ENCODE data around the gene RNF2. TPM values are rescaled to one million over a fixed set of nuclear protein-coding genes. Genes with fewer than 3 reads are reported as not detected.

Gene RNF2
- total RNA-seq, 1 experiment from 2014 or later: 39.1 TPM

- H3K4me2 ChIP-seq (ENCODE audit: low read length): no peak overlapping the region
- no peaks in the 10 kb centered on the region for H3K9me2 ChIP-seq (ENCODE audit: insufficient read depth)
- no peak overlapping the region for H3K4me3 ChIP-seq (replicated peaks in 1 of 2; ENCODE audit: low read depth in 1 of 2, low read length in 2 of 2)
- ChIA-PET RAD21 (ENCODE audit: low non-redundant PET in 1 of 2, low total read pairs in 2 of 2, uncharacterized antibody in 2 of 2, unreplicated experiment in 2 of 2) (no interaction called here), POLR2A (no interaction called here), CTCF (no interaction called here)
- H3K4me1 ChIP-seq (ENCODE audit: control insufficient read depth in 1 of 2, insufficient read depth in 2 of 2, low read length in 2 of 2): no peaks in the 10 kb centered on the region
- no peak for TF ChIP-seq POLR2AphosphoS5 (IDR thresholded peaks at IDR 0.05; ENCODE audit: low read depth, low read length)
- no peak for TF ChIP-seq SRF (IDR thresholded peaks at IDR 0.05; ENCODE audit: low read depth)
- no peak for TF ChIP-seq YY1 (IDR thresholded peaks at IDR 0.05; ENCODE audit: extremely low read depth, insufficient replicate concordance, low read depth, low read length)
- no peak for TF ChIP-seq POLR2A (IDR thresholded peaks at IDR 0.05; ENCODE audit: borderline replicate concordance, extremely low read depth, insufficient read depth, insufficient read length)
- TF ChIP-seq EGR1 (IDR thresholded peaks at IDR 0.05; ENCODE audit: low read depth): no peak
- no peak for TF ChIP-seq MAX (IDR thresholded peaks at IDR 0.05)
- no peak for TF ChIP-seq JUND (IDR thresholded peaks at IDR 0.05)
- TF ChIP-seq ZFX (IDR thresholded peaks at IDR 0.05): no peak
- TF ChIP-seq ZNF274 (IDR thresholded peaks at IDR 0.05; ENCODE audit: low read depth, low read length): no peak
- no peak for TF ChIP-seq ELF1 (IDR thresholded peaks at IDR 0.05; ENCODE audit: borderline replicate concordance, low read depth)
- TF ChIP-seq CTCF (IDR thresholded peaks at IDR 0.05 in 2 of 3, conservative IDR thresholded peaks at IDR 0.05 in 1 of 3; ENCODE audit: borderline replicate concordance in 1 of 3, insufficient read depth in 1 of 3, low read depth in 2 of 3, low read length in 2 of 3): no peak
- peaks cover 95% of the 10 kb centered on the region for H3K79me2 ChIP-seq (ENCODE audit: insufficient read depth, low read length)
- intact Hi-C loops (cut with micrococcal nuclease): no loop called here
- no peaks in the 10 kb centered on the region for H4K20me1 ChIP-seq (ENCODE audit: insufficient read depth)
- H3K9ac ChIP-seq (ENCODE audit: low read length): no peak overlapping the region
- no peaks in the 10 kb centered on the region for H3K27me3 ChIP-seq (ENCODE audit: insufficient read depth, low read length)
- no peaks in the 10 kb centered on the region for H3K9me3 ChIP-seq (ENCODE audit: control insufficient read depth in 1 of 2, insufficient read depth in 1 of 2, low read depth in 1 of 2, low read length in 2 of 2)
- no peak overlapping the region for H2AFZ ChIP-seq (ENCODE audit: low read depth, low read length, poor library complexity, severe bottlenecking)
- no peak for DNase-seq (ENCODE audit: low read depth, low spot score)
- H3K36me3 ChIP-seq (ENCODE audit: control insufficient read depth in 1 of 2, insufficient read depth in 2 of 2, low read length in 2 of 2): no peaks in the 10 kb centered on the region; a peak in 2 of 4 replicates
- no peak for ATAC-seq
- no peak overlapping the region for H3K27ac ChIP-seq (ENCODE audit: low read depth, low read length)
- BruUV-seq (replicated peaks): no TSS peak
These were observed 20.8 kb downstream of the RNF2 start for GRCh38 chr1:185066181-185066580.

All from HCT116 (cell line).